ENCODE results near the gene ADGRF3.
"Not testable (repeated sequence)": the region's sequence is repeated elsewhere in the genome, so short reads cannot be mapped to it uniquely, and the experiment has no call there.

The ADGRF3 gene

GRCh38 chr2:26355038-26355995 lies 8.7 kb upstream of the ADGRF3 start:
- no peak for TF ChIP-seq CTCF (IDR thresholded peaks at IDR 0.05; ENCODE audit: insufficient read depth, low read length, poor library complexity, severe bottlenecking)
- H3K4me3 ChIP-seq (replicated peaks; ENCODE audit: low read depth, low read length) = no peak overlapping the region
- H3K36me3 ChIP-seq (ENCODE audit: control insufficient read depth, insufficient read depth, low read length) = peaks cover 1% of the 10 kb centered on the region
- H3K27me3 ChIP-seq (replicated peaks; ENCODE audit: control insufficient read depth, insufficient read depth, low read length) = no peaks in the 10 kb centered on the region
- DNase-seq (ENCODE audit: extremely low read depth, insufficient read length) = no peak

GRCh38 chr2:26354469-26354868 lies 7.9 kb upstream of the ADGRF3 start:
- H3K36me3 ChIP-seq (ENCODE audit: control insufficient read depth, insufficient read depth, low read length); H3K4me3 ChIP-seq (replicated peaks; ENCODE audit: low read depth, low read length); H3K27me3 ChIP-seq (replicated peaks; ENCODE audit: control insufficient read depth, insufficient read depth, low read length); DNase-seq (ENCODE audit: extremely low read depth, insufficient read length): not testable (repeated sequence)

- peaks cover 1% of the 10 kb centered on the region for H3K36me3 ChIP-seq (ENCODE audit: control insufficient read depth, insufficient read depth, low read length)
- no peak for TF ChIP-seq CTCF (IDR thresholded peaks at IDR 0.05; ENCODE audit: insufficient read depth, low read length, poor library complexity, severe bottlenecking)
- H3K27me3 ChIP-seq (replicated peaks; ENCODE audit: control insufficient read depth, insufficient read depth, low read length) = no peaks in the 10 kb centered on the region
- H3K4me3 ChIP-seq (replicated peaks; ENCODE audit: low read depth, low read length) = no peak overlapping the region
- no peak for DNase-seq (ENCODE audit: extremely low read depth, insufficient read length)
Observed at GRCh38 chr2:26352892-26353291, 6.3 kb upstream of the ADGRF3 start.

GRCh38 chr2:26351375-26352090 lies 4.9 kb upstream of the ADGRF3 start:
- Histone ChIP-seq H3K27me3 (replicated peaks; ENCODE audit: control insufficient read depth, insufficient read depth, low read length) (no peaks in the 10 kb centered on the region), H3K36me3 (ENCODE audit: control insufficient read depth, insufficient read depth, low read length) (no peaks in the 10 kb centered on the region; the same call in 1 of the 2 replicates), H3K4me3 (replicated peaks; ENCODE audit: low read depth, low read length) (no peak overlapping the region)
- no peak for TF ChIP-seq CTCF (IDR thresholded peaks at IDR 0.05; ENCODE audit: insufficient read depth, low read length, poor library complexity, severe bottlenecking)
- DNase-seq (ENCODE audit: extremely low read depth, insufficient read length) = no peak

- H3K4me3 ChIP-seq (replicated peaks; ENCODE audit: low read depth, low read length) = no peak overlapping the region
- no peaks in the 10 kb centered on the region; the same call in 1 of the 2 replicates for H3K36me3 ChIP-seq (ENCODE audit: control insufficient read depth, insufficient read depth, low read length)
- DNase-seq (ENCODE audit: extremely low read depth, insufficient read length) = no peak
- no peak for TF ChIP-seq CTCF (IDR thresholded peaks at IDR 0.05; ENCODE audit: insufficient read depth, low read length, poor library complexity, severe bottlenecking)
- no peaks in the 10 kb centered on the region for H3K27me3 ChIP-seq (replicated peaks; ENCODE audit: control insufficient read depth, insufficient read depth, low read length)
Observed at GRCh38 chr2:26349690-26350089, 3.1 kb upstream of the ADGRF3 start.

- no peaks in the 10 kb centered on the region; the same call in 1 of the 2 replicates for H3K36me3 ChIP-seq (ENCODE audit: control insufficient read depth, insufficient read depth, low read length)
- peak overlapping the region; percentile 79 for H3K4me3 ChIP-seq (replicated peaks; ENCODE audit: low read depth, low read length)
- no peaks in the 10 kb centered on the region for H3K27me3 ChIP-seq (replicated peaks; ENCODE audit: control insufficient read depth, insufficient read depth, low read length)
- DNase-seq (ENCODE audit: extremely low read depth, insufficient read length) = no peak
- no peak for TF ChIP-seq CTCF (IDR thresholded peaks at IDR 0.05; ENCODE audit: insufficient read depth, low read length, poor library complexity, severe bottlenecking)
Observed at GRCh38 chr2:26347286-26347865, 787 bp upstream of the ADGRF3 start.
